Epithelial cell of proximal tubule (primary cell): ENCODE data around the gene MRNIP. TPM values are rescaled to one million over a fixed set of nuclear protein-coding genes. Genes with fewer than 3 reads are reported as not detected.

ENCODE experiments used
- DNase-seq: peaks from one replicate; pipeline ENCODE4 v3.0.0-alpha.2; 2011; ENCODE audit warnings: low read depth
- H3K4me3 ChIP-seq: 2 replicates; pipeline ENCODE4 v1.5.1; 2011; ENCODE audit warnings: low read depth, mild to moderate bottlenecking, low read length
- total RNA-seq: library from RNA; depleted of rRNA; stranded (reverse); fragments of >200 nt; gene quantifications from 2 replicates; pipeline ENCODE4 v1.2.3, GENCODE V29; 2015
- TF ChIP-seq, protein P1 (sequence below): conservative IDR thresholded peaks from 2 replicates; pipeline ENCODE4 v1.5.1; 2012; ENCODE audit warnings: low read depth, mild to moderate bottlenecking, low read length

Gene MRNIP
- total RNA-seq, 1 donor from 2014 or later = 22.1 TPM

DNA sequence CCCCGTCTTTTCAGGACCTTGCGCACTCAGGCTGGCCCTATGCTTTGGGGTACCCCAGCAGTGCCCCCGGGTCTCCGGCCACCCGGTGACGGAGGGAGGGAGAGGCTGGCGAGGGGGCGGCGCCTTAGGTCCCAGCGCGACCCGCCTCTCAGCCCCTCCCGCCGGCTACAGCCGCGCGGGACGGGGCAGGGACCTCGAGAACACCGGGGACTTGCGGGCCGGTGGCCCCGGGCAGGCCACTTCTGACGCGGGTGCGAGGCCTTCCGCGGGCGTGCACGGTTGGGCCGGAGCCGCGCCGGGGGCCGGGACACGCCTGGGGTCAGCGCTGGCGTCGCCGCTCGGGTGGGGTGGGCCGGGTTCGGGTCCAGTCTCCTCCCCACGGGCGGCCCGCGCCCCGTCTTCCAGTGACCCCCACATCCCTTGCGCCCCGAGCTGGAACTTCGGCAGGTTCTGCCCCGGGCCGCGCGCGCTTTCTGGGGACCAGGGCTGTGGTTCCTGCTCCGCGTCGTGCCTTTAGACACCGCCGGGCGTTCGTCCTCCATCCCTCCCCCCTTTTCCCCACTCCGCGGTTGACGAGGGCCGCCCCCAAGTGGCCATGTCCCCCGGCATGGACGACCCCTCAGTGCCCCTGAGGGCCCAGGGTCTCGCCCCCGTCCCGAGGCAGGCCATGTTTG, 41.7 kb downstream of the MRNIP start:
- TF ChIP-seq, protein P1, sequence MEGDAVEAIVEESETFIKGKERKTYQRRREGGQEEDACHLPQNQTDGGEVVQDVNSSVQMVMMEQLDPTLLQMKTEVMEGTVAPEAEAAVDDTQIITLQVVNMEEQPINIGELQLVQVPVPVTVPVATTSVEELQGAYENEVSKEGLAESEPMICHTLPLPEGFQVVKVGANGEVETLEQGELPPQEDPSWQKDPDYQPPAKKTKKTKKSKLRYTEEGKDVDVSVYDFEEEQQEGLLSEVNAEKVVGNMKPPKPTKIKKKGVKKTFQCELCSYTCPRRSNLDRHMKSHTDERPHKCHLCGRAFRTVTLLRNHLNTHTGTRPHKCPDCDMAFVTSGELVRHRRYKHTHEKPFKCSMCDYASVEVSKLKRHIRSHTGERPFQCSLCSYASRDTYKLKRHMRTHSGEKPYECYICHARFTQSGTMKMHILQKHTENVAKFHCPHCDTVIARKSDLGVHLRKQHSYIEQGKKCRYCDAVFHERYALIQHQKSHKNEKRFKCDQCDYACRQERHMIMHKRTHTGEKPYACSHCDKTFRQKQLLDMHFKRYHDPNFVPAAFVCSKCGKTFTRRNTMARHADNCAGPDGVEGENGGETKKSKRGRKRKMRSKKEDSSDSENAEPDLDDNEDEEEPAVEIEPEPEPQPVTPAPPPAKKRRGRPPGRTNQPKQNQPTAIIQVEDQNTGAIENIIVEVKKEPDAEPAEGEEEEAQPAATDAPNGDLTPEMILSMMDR = no peak
- DNase-seq = no peak
- peak overlapping the region; percentile 43 for H3K4me3 ChIP-seq

DNA sequence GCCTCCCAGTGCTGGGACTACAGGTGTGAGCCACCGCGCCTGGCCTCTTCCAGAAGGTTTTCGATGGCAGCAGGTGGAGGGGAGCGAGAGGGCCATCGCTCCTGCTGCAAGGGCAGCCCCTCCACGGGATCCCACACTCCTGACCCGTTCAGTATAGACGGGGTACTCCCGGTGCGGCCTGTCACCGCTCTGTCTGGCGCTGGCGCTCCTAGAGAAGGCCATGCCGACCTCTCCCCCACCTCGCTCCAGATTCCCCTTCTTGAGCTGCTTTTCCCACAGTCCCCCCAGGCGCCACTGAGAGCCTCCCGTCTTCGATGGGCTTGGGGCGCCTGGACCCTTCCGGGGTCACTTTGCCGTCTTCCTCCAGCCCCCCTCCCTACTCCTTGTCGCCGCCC, 42.2 kb downstream of the MRNIP start:
- no peak for DNase-seq
- TF ChIP-seq, protein P1 = no peak
- H3K4me3 ChIP-seq = peak overlapping the region; percentile 43

DNA sequence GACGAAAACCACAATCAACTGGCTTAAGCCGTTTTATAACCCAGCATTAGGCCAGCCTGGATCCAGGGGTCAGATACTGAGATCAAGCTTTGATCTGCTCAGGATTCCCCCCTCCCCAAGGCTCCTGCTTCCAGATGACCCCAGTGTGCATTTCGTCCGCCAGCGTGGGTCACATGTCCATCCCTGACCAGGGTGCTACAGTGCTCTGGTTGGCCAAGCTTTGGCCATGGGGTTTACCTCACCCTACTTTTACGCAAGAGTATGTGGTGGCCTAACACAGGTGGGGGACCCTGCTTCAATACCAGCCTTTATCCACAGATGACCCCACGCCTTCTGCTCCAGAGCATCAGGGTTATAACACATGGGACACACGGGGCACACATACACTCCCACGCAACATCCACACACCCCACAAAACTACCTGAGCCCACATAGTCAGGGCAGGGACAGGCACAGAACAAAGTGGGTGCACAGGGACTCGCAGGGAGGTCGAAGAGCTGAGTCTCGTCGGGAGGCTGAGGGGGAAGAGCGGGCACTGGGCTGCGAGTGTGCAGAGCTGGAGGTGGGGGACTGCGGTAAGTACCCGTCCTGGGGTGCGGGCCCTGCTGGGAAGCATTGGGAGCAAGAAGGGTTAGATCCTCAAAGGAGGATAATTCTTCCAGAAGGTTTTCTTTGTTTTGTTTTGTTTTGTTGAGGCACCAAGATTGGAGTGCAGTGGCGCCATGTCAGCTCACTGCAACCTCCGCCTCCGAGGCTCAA, 42.9 kb downstream of the MRNIP start:
- H3K4me3 ChIP-seq = no peak overlapping the region
- DNase-seq = no peak
- TF ChIP-seq, protein P1 = no peak

DNA sequence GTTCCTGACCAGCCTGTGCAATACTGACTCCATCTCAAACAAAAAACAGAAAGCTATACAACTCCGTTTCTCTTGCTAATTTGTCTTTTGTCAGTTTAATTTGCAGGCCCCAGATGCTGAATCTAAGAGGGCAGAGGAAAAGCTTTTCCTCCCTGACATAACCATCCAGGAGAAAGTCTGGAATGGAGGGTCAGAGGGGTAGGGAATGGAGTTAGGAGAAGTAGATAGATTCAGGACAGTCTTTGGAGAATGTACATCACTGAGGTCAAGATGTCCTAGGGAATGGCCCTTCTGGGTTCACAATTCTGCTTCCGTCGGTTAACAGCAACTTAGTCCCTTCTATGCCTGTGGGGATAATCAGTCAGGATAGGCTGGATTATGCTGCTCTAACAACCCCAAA, 44.5 kb downstream of the MRNIP start:
- no peak overlapping the region for H3K4me3 ChIP-seq
- TF ChIP-seq, protein P1 = no peak
- no peak for DNase-seq

DNA sequence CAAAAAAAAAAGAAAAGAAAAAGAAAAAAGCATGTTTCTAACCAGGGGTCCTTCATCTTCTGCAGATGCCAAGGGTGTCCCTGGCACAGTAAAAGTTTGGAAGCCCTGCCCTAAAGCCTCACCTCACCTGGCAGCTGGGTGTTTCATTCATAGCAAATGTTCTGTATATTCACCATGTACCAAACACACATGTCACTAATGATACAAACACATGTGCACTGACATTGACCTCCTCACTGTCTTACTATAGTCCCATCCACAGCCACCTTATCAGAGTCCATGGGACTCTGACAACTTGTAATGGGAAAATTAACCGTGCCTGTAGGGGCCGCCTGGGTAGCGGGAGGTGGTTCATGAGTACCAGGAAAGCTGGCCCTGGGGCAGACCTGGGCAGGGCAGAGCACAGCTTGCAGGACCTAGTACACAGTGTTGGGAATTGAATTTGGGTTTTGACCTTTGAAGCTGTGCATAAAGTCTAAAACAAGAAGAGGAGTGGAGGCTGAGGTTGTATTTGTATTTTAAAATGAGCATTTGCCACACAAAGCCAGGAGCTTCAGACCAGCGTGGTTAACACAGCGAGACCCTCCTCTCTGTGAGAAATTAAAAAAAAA, 45.5 kb downstream of the MRNIP start:
- H3K4me3 ChIP-seq = no peak overlapping the region
- TF ChIP-seq, protein P1 = no peak
- DNase-seq = no peak

DNA sequence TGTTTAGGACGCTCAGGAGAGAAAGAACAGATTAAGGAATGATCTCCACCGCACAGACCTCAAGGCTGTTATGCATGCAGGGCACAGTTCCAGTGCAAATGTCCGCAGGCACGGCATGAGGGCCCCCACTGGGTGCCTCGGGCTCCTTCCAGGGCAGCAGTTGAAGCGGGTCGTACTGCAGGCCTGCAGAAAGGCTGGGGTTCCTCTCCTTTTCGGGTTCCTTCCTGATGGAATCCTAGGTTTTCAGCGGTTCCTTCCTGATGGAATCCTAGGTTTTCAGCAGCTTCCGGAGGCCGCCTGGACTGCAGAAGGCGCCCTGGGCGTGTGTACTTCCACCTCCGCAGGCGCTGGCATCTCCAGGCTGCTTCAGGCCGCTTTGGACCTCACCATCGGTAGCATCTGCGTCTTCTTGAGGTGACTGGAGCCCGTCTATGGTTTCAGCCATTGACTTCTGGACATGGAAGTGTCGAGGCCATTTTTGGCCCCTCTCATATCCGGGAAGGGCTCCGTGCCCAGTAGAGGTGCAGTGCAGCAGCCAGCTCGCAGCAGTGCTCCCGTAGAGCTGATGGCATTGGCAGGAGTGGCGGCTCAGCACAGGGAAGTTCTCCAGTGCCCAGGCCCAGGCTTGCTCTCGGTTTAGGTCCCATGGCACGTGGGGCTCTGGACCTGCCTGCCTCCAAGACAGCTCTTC, 46.3 kb downstream of the MRNIP start:
- TF ChIP-seq, protein P1 = no peak
- DNase-seq = no peak
- no peak overlapping the region for H3K4me3 ChIP-seq
